ENCODE measurements around the gene FAM120A. TPM values are rescaled to one million over a fixed set of nuclear protein-coding genes. Genes with fewer than 3 reads are reported as not detected.

Gene FAM120A
- total and polyA plus RNA-seq, 9 of the 15 experiments (the other 6 are each of a cell fraction or from before 2014, with no cell fraction given), result 8.7 to 71.0 (median 42.2) TPM

GRCh38 chr9:93503381-93503780, 51.9 kb downstream of the FAM120A start:
- intact Hi-C loops (cut with micrococcal nuclease), result no loop called here
- TF ChIP-seq SRSF9 (IDR thresholded peaks at IDR 0.05; ENCODE audit: borderline replicate concordance, low read depth, low read length) (no peak), ATF6 (CRISPR knock-in tag; IDR thresholded peaks at IDR 0.05) (no peak), NFE2 (IDR thresholded peaks at IDR 0.05; ENCODE audit: low read depth) (peak; percentile 56; the same call in 1 of the 2 replicates), PREB (CRISPR knock-in tag; IDR thresholded peaks at IDR 0.05) (no peak), ZNF140 (CRISPR knock-in tag; IDR thresholded peaks at IDR 0.05) (no peak), PTBP1 (IDR thresholded peaks at IDR 0.05; ENCODE audit: low read depth, low read length) (no peak), BRCA1 (IDR thresholded peaks at IDR 0.05) (no peak), BRCA1 (CRISPR knock-in tag; IDR thresholded peaks at IDR 0.05) (no peak), MAFG (tag; conservative IDR thresholded peaks at IDR 0.05) (peak; percentile 57), MLX (CRISPR knock-in tag; conservative IDR thresholded peaks at IDR 0.05) (no peak), ZNF316 (IDR thresholded peaks at IDR 0.05) (peak; percentile 52), ZNF778 (CRISPR knock-in tag; IDR thresholded peaks at IDR 0.05) (no peak), C11orf30 (IDR thresholded peaks at IDR 0.05; ENCODE audit: low read depth) (peak; percentile 40; the same call in 1 of the 2 replicates), NR2C2 (CRISPR knock-in tag; IDR thresholded peaks at IDR 0.05) (no peak), NR2C2 (tag; IDR thresholded peaks at IDR 0.05) (no peak)
- FAIRE-seq, result no peak
- Histone ChIP-seq H3K79me2 (ENCODE audit: control insufficient read depth, insufficient read depth, low read length) (peaks cover 72% of the 10 kb centered on the region), H3K27me3 (ENCODE audit: control insufficient read depth in 2 of 2, insufficient read depth in 2 of 2, low read length in 2 of 2) (no peaks in the 10 kb centered on the region), H3K27ac (ENCODE audit: extremely low read depth, low read depth, low read length) (no peak overlapping the region), H3K4me2 (ENCODE audit: insufficient read depth, low read length) (no peak overlapping the region), H3K4me3 (no peak overlapping the region), H2AFZ (ENCODE audit: low read depth, low read length) (no peak overlapping the region), H3K9me1 (ENCODE audit: control insufficient read depth, insufficient read depth, low read length) (no peaks in the 10 kb centered on the region), H3K36me3 (ENCODE audit: control insufficient read depth, insufficient read depth, low read length) (peaks cover 79% of the 10 kb centered on the region), H3K9me3 (replicated peaks; ENCODE audit: control insufficient read depth, insufficient read depth, low read depth, low read length) (no peaks in the 10 kb centered on the region), H4K20me1 (replicated peaks; ENCODE audit: control insufficient read depth, insufficient read depth, low read length) (peaks cover 9% of the 10 kb centered on the region; the same call in 1 of the 2 replicates), H3K4me1 (replicated peaks in 1 of 2; ENCODE audit: control insufficient read depth in 2 of 2, insufficient read depth in 2 of 2, low read length in 2 of 2) (peaks cover 2 to 3% of the 10 kb centered on the region in 2 experiments; a peak in 2 of 5 replicates), H3K9ac (ENCODE audit: insufficient read depth in 1 of 2, low read depth in 2 of 2, low read length in 2 of 2) (no peak overlapping the region)
- ChIA-PET CTCF (ENCODE audit: low intra/inter-chr PET ratio) (no interaction called here), POLR2A (no interaction called here)
- no peak for DNase-seq (ENCODE audit: extremely low read depth in 1 of 4, low spot score in 3 of 4)
- ATAC-seq, result no peak
- in situ Hi-C loops (cut with MboI), result no loop called here
- 71% methylated on average over 4 of the region's 4 CpGs for WGBS (ENCODE audit: insufficient coverage, low coverage, missing lambda C conversion rate)
- BruUV-seq (replicated peaks), result no TSS peak
